OCI-M1 (cell line): Measurements from ENCODE around the gene PES1.
"Not testable (repeated sequence)": the region's sequence is repeated elsewhere in the genome, so short reads cannot be mapped to it uniquely, and the experiment has no call there.

Source experiments
- DNase-seq: peaks from one replicate; lab custom pipeline; 2025; lab: John Stamatoyannopoulos, UW

Gene PES1

GRCh38 chr22:30552719-30553118 is 39.0 kb downstream of the PES1 start:
- DNase-seq: no peak

GRCh38 chr22:30551813-30552212 is 39.9 kb downstream of the PES1 start:
- DNase-seq: not testable (repeated sequence)

GRCh38 chr22:30547188-30547587 is 44.5 kb downstream of the PES1 start:
- no peak for DNase-seq

GRCh38 chr22:30546616-30547015 is 45.1 kb downstream of the PES1 start, which contains the start of gene SEC14L6:
Gene SEC14L6 (minus strand): TSS chr22:30546741. CDS start chr22:30546682, 59 bp downstream.
- DNase-seq: no peak

GRCh38 chr22:30542811-30543188 is 48.9 kb downstream of the PES1 start:
- DNase-seq: no peak

- DNase-seq: no peak
Measured at GRCh38 chr22:30541961-30542810, 49.5 kb downstream of the PES1 start.

GRCh38 chr22:30541511-30541910 is 50.2 kb downstream of the PES1 start:
- not testable (repeated sequence) for DNase-seq

GRCh38 chr22:30539368-30539767 is 52.3 kb downstream of the PES1 start:
- DNase-seq: no peak

- peak; percentile 7 for DNase-seq
Measured at GRCh38 chr22:30538280-30538679, 53.4 kb downstream of the PES1 start.

- no peak for DNase-seq
Measured at GRCh38 chr22:30537083-30537731, 54.5 kb downstream of the PES1 start.

- DNase-seq: no peak
Measured at GRCh38 chr22:30535182-30535581, 56.5 kb downstream of the PES1 start.

- no peak for DNase-seq
Measured at GRCh38 chr22:30531651-30532608, 59.8 kb downstream of the PES1 start.

- no peak for DNase-seq
Measured at GRCh38 chr22:30526656-30527055, 65.1 kb downstream of the PES1 start.
